Measurements from ENCODE around the gene NUP42.

NUP42 gene

GRCh38 chr7:23164846-23165245 is 17.0 kb upstream of the NUP42 start:
- TF ChIP-seq CTCF (IDR thresholded peaks at IDR 0.05; ENCODE audit: extremely low read depth, missing control alignments), result no peak
- DNase-seq (ENCODE audit: low spot score), result no peak

- no peak for TF ChIP-seq CTCF (IDR thresholded peaks at IDR 0.05; ENCODE audit: extremely low read depth, missing control alignments)
- no peak for DNase-seq (ENCODE audit: low spot score)
Observed at GRCh38 chr7:23165316-23165715, 16.5 kb upstream of the NUP42 start.

- TF ChIP-seq CTCF (IDR thresholded peaks at IDR 0.05; ENCODE audit: extremely low read depth, missing control alignments), result no peak
- DNase-seq (ENCODE audit: low spot score), result no peak
Observed at GRCh38 chr7:23167691-23168090, 14.2 kb upstream of the NUP42 start.

- no peak for DNase-seq (ENCODE audit: low spot score)
- TF ChIP-seq CTCF (IDR thresholded peaks at IDR 0.05; ENCODE audit: extremely low read depth, missing control alignments), result no peak
Observed at GRCh38 chr7:23168111-23168885, 13.6 kb upstream of the NUP42 start.

- DNase-seq (ENCODE audit: low spot score), result no peak
- no peak for TF ChIP-seq CTCF (IDR thresholded peaks at IDR 0.05; ENCODE audit: extremely low read depth, missing control alignments)
Observed at GRCh38 chr7:23175938-23176337, 5.9 kb upstream of the NUP42 start.

GRCh38 chr7:23183279-23184012 is 1.6 kb downstream of the NUP42 start:
- no peak for DNase-seq (ENCODE audit: low spot score)
- TF ChIP-seq CTCF (IDR thresholded peaks at IDR 0.05; ENCODE audit: extremely low read depth, missing control alignments), result no peak

GRCh38 chr7:23184291-23184690 is 2.4 kb downstream of the NUP42 start:
- DNase-seq (ENCODE audit: low spot score), result no peak

More at GRCh38 chr7:23184291-23184690, 2.4 kb downstream of the NUP42 start:
- TF ChIP-seq CTCF (IDR thresholded peaks at IDR 0.05; ENCODE audit: extremely low read depth, missing control alignments), result no peak
